HepG2 (cell line): ENCODE results near the gene PHF13. TPM values are rescaled to one million over a fixed set of nuclear protein-coding genes. Genes with fewer than 3 reads are reported as not detected.

Experiments used
- ATAC-seq: fragments of 200-7000 bp; cut with Tn5 transposase; 3 replicates; pipeline ENCODE4 v1.9.1; 2020; ENCODE audit warnings: mild to moderate bottlenecking, moderate library complexity
- BruUV-seq: library from RNA; stranded (reverse); fragments of 400-500 nt; replicated peaks from 2 replicates; lab custom pipeline; 2021; lab: Mats Ljungman, UMichigan
- CTCF ChIA-PET: fragments of 300-600 bp; formaldehyde crosslinking; extraction: SDS; loops from one replicate; lab custom pipeline; 2021; ENCODE audit warnings: low total read pairs, inconsistent platforms, low intra/inter-chr PET ratio; lab: Yijun Ruan, JAX
- POLR2A ChIA-PET: fragments of 350-600 bp; sonication (Branson Sonifier 250); formaldehyde crosslinking; loops from one replicate; lab custom pipeline; 2020; ENCODE audit warnings: antibody characterized with exemption, inconsistent platforms; lab: Yijun Ruan, JAX
- DNase-seq: peaks from one replicate; pipeline ENCODE4 v3.0.0-alpha.2; 2015; ENCODE audit warnings: low spot score
- FAIRE-seq: peaks from 3 replicates; lab custom pipeline; 2011; peaks lifted over from hg19 to GRCh38; lab: Jason Lieb, UNC
- H2AFZ ChIP-seq: one replicate; pipeline ENCODE4 v1.6.1; 2011; ENCODE audit warnings: low read length, inconsistent platforms
- H3K27ac ChIP-seq: fragments of 300-600 bp; 3 replicates; pipeline ENCODE4 v1.8.0; 2011; ENCODE audit warnings: mixed run types, mild to moderate bottlenecking, mixed read lengths, low read length, inconsistent platforms; ENCODE audit not compliant: insufficient read depth; ENCODE audit errors: extremely low read length
- H3K27me3 ChIP-seq, 2 experiments: fragments of 200-600 bp in 1 of 2; 2 replicates in 1 of 2; 3 replicates in 1 of 2; pipeline versions ENCODE4 v1.6.0 to v1.8.0; 2011; ENCODE audit warnings: low read length in 2 of 2, mild to moderate bottlenecking in 2 of 2, moderate library complexity in 2 of 2, inconsistent platforms in 1 of 2; ENCODE audit not compliant: insufficient read depth in 2 of 2, control insufficient read depth in 1 of 2
- H3K36me3 ChIP-seq, 2 experiments: fragments of 200-600 bp in 1 of 2; replicated peaks in 1 of 2; 2 replicates in 1 of 2; 3 replicates in 1 of 2; pipeline versions ENCODE4 v1.5.1 to v1.8.0; 2011; ENCODE audit warnings: low read length in 2 of 2, inconsistent platforms in 1 of 2; ENCODE audit not compliant: insufficient read depth in 2 of 2, control insufficient read depth in 1 of 2
- H3K4me1 ChIP-seq: 2 replicates; pipeline ENCODE4 v1.5.1; 2012; ENCODE audit warnings: low read length, inconsistent platforms; ENCODE audit not compliant: insufficient read depth
- H3K4me2 ChIP-seq: 2 replicates; pipeline ENCODE4 v1.6.0; 2011; ENCODE audit warnings: low read depth, low read length, inconsistent platforms
- H3K4me3 ChIP-seq, 3 experiments: fragments of 200-600 bp in 1 of 3; sonication (generic), shearing (Covaris generic) in 1 of 3; replicated peaks in 1 of 3; 2 replicates each; pipeline ENCODE4 v1.5.1; 2011 to 2016; ENCODE audit warnings: low read length in 3 of 3, inconsistent platforms in 2 of 3, low read depth in 2 of 3, mild to moderate bottlenecking in 2 of 3, control low read depth in 1 of 3, mixed read lengths in 1 of 3; ENCODE audit not compliant: insufficient read depth in 1 of 3
- H3K79me2 ChIP-seq: one replicate; pipeline ENCODE4 v1.6.1; 2011; ENCODE audit warnings: low read length, inconsistent platforms; ENCODE audit not compliant: insufficient read depth
- H3K9ac ChIP-seq: 2 replicates; pipeline ENCODE4 v1.6.0; 2011; ENCODE audit warnings: mild to moderate bottlenecking, low read depth, low read length, inconsistent platforms; ENCODE audit not compliant: insufficient read depth
- H3K9me3 ChIP-seq: 2 replicates; pipeline ENCODE4 v1.5.1; 2012; ENCODE audit warnings: mild to moderate bottlenecking, low read length
- H4K20me1 ChIP-seq: 2 replicates; pipeline ENCODE4 v1.6.0; 2011; ENCODE audit warnings: inconsistent platforms, mild to moderate bottlenecking, low read length, moderate library complexity; ENCODE audit not compliant: insufficient read depth
- CENPT ChIP-seq: sonication (generic); formaldehyde crosslinking; IDR thresholded peaks from 2 replicates; pipeline ENCODE4 v1.8.0; 2022; ENCODE audit warnings: low read depth, mild to moderate bottlenecking, moderate library complexity, missing genetic modification reagents
- MAFK ChIP-seq, 2 experiments: IDR thresholded peaks in 1 of 2; conservative IDR thresholded peaks in 1 of 2; 2 replicates each; pipeline ENCODE4 v1.6.1; 2011; ENCODE audit warnings: improper control_type of control experiment in 2 of 2, low read length in 2 of 2
- MAZ ChIP-seq, 2 experiments: sonication (generic) in 1 of 2; formaldehyde crosslinking in 1 of 2; IDR thresholded peaks; 2 replicates each; pipeline versions ENCODE4 v1.5.0 to v1.6.1; 2012 to 2020; ENCODE audit warnings: low read depth in 2 of 2, mild to moderate bottlenecking in 2 of 2, borderline replicate concordance in 1 of 2, improper control_type of control experiment in 1 of 2, low read length in 1 of 2, missing genetic modification reagents in 1 of 2, moderate library complexity in 1 of 2
- MXD3 ChIP-seq: IDR thresholded peaks from 2 replicates; pipeline ENCODE4 v1.6.1; 2016; ENCODE audit warnings: mild to moderate bottlenecking, missing biosample characterization, missing genetic modification reagents
- NRL ChIP-seq: sonication (generic); formaldehyde crosslinking; IDR thresholded peaks from 2 replicates; pipeline ENCODE4 v1.5.0; 2020; ENCODE audit warnings: missing genetic modification reagents, mild to moderate bottlenecking, moderate library complexity, borderline replicate concordance
- PAX8 ChIP-seq: sonication (generic); formaldehyde crosslinking; IDR thresholded peaks from 2 replicates; pipeline ENCODE4 v1.8.0; 2022; ENCODE audit warnings: mild to moderate bottlenecking, missing genetic modification reagents, borderline replicate concordance
- POLR2AphosphoS5 ChIP-seq: IDR thresholded peaks from 2 replicates; pipeline ENCODE4 v1.6.1; 2012; ENCODE audit warnings: low read depth, low read length
- RFX1 ChIP-seq: fragments of 450-650 bp; IDR thresholded peaks from 2 replicates; pipeline ENCODE4 v1.6.1; 2017
- SP140L ChIP-seq: sonication (generic); formaldehyde crosslinking; IDR thresholded peaks from 2 replicates; pipeline ENCODE4 v1.4.0; 2020; ENCODE audit warnings: missing genetic modification reagents, borderline replicate concordance
- TEAD3 ChIP-seq: optimal IDR thresholded peaks from 2 replicates; pipeline ENCODE3; 2016; ENCODE audit warnings: borderline replicate concordance
- ZZZ3 ChIP-seq: sonication (generic); formaldehyde crosslinking; IDR thresholded peaks from 2 replicates; pipeline ENCODE4 v1.4.0; 2020; ENCODE audit warnings: missing genetic modification reagents, mild to moderate bottlenecking, borderline replicate concordance
- WGBS: methylation state at CpG from one replicate; pipeline ENCODE4 v1.1.6; 2017; ENCODE audit warnings: low lambda C conversion rate; 5-methylcytosine and 5-hydroxymethylcytosine counted together
- in situ Hi-C: cut with HindIII; loops from 2 replicates; pipeline ENCODE4 v1.10.0; 2017; ENCODE audit warnings: low pct_unique_long_range_greater_than_20kb; ENCODE audit not compliant: extremely low pct_ligation_motif_present
- intact Hi-C: fragments of 100-400 bp; cut with micrococcal nuclease; formaldehyde crosslinking; loops from one replicate; pipeline ENCODE4 v1.10.0; 2022; ENCODE audit not compliant: unreplicated experiment
- polyA plus RNA-seq, 8 experiments: library from polyadenylated mRNA; depleted of rRNA in 3 of 8; stranded (reverse) in 7 of 8; unstranded in 1 of 8; fragments of >200 nt; fragmentation: Illumina TruSeq in 4 of 8; extraction: Trizol in 4 of 8; gene quantifications; 2 replicates each; pipeline versions ENCODE4 v1.2.1 to v1.2.3, GENCODE V29; 2011 to 2016; ENCODE audit warnings: low read depth in 4 of 8, missing spikeins in 1 of 8, mixed read lengths in 1 of 8; ENCODE audit not compliant: insufficient read depth in 1 of 8
- total RNA-seq, 5 experiments: library from RNA; depleted of rRNA; stranded (reverse); fragments of >200 nt; fragmentation: Illumina TruSeq; extraction: Trizol; gene quantifications; 2 replicates each; pipeline ENCODE4 v1.2.3, GENCODE V29; 2016; ENCODE audit warnings: low read depth in 1 of 5

Gene PHF13
- total and polyA plus RNA-seq, 2 of the 13 experiments (the other 11 are each of a cell fraction or from before 2014, with no cell fraction given) = 4.7 to 7.4 TPM

DNA sequence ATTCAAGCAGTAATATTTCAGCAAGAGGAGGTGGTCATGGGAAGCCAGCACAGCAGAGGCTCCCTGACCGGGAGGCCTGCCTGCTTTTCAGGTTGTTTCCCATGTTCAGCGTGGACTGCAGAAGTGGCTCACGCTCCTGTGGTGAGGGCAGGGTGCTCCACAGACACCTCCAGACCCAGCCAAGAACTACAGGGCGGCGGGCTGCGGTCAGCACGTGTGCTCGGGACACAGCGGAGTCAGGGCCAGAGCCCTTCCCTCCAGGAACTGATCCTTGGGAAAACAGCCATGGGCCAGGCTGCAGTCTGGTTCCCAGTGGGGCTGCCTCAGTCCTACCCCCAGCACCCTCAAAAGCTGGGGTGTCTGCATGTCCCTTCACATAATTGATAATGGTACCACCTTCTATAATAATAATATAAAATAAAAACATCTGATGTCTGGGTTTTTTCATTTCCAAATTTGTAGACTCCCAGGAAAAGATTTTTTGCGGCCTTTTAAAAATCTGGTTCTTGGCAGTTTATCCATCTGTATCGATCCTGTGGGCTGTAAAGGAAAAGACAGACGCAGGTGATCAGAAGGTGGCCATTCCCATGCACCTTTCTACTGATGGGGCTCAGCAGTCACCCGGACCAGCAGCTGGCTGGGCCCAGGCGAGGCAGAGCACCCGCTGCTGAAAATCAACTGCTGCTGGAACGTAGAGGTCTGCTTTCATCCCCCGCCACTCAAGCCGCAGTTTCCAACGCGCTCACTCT, 21.8 kb downstream of the PHF13 start:
- Histone ChIP-seq H3K27me3 (no peaks in the 10 kb centered on the region), H4K20me1 (peaks cover 8% of the 10 kb centered on the region; the same call in 1 of the 2 replicates), H3K36me3 (peaks cover 40 to 75% of the 10 kb centered on the region in 2 experiments; a peak in 4 of 5 replicates), H3K9ac (no peak overlapping the region), H3K27ac (no peak overlapping the region), H3K9me3 (no peaks in the 10 kb centered on the region), H3K79me2 (no peaks in the 10 kb centered on the region), H2AFZ (no peak overlapping the region), H3K4me2 (no peak overlapping the region), H3K4me1 (no peaks in the 10 kb centered on the region), H3K4me3 (no peak overlapping the region)
- ATAC-seq (no peak; the same call in 2 of the 3 replicates), FAIRE-seq (no peak), DNase-seq (no peak)
- no TSS peak for BruUV-seq
- no peak for TF ChIP-seq MXD3 (CRISPR knock-in tag)
- TF ChIP-seq POLR2AphosphoS5 = 0 out of 2 replicates have a peak, but pooled peaks have one; percentile 4
- TF ChIP-seq MAZ (IDR thresholded peaks at IDR 0.05; ENCODE audit: borderline replicate concordance, low read depth, low read length) = no peak
- TF ChIP-seq MAZ (CRISPR knock-in tag; IDR thresholded peaks at IDR 0.05; ENCODE audit: low read depth) = no peak
- TF ChIP-seq TEAD3 (CRISPR knock-in tag) = no peak
- no peak for TF ChIP-seq RFX1
- TF ChIP-seq ZZZ3 = 0 out of 2 replicates have a peak, but pooled peaks have one; percentile 12
- TF ChIP-seq PAX8 (CRISPR knock-in tag) = no peak
- no peak for TF ChIP-seq MAFK (conservative IDR thresholded peaks at IDR 0.05 in 1 of 2, IDR thresholded peaks at IDR 0.05 in 1 of 2; ENCODE audit: low read length in 2 of 2)
- TF ChIP-seq NRL (CRISPR knock-in tag) = no peak
- no peak for TF ChIP-seq CENPT
- TF ChIP-seq SP140L (CRISPR knock-in tag) = no peak
- 96% methylated on average over 12 of the region's 20 CpGs for WGBS
- POLR2A ChIA-PET = interaction anchor here (0.7 kb wide), 1 partner anchor 56 kb away, joined by 3 read pairs; the partner anchor contains the start of gene ZBTB48
- in situ Hi-C loops = no loop called here
- intact Hi-C loops = no loop called here
- CTCF ChIA-PET = interaction anchor here (0.9 to 2.1 kb wide), 2 partner anchors 54 to 81 kb away, joined by 3 to 11 read pairs; partner anchors contain the start of genes NOL9 and TAS1R1
